Measurements from ENCODE around the gene ZSCAN4.

The ZSCAN4 gene

DNA sequence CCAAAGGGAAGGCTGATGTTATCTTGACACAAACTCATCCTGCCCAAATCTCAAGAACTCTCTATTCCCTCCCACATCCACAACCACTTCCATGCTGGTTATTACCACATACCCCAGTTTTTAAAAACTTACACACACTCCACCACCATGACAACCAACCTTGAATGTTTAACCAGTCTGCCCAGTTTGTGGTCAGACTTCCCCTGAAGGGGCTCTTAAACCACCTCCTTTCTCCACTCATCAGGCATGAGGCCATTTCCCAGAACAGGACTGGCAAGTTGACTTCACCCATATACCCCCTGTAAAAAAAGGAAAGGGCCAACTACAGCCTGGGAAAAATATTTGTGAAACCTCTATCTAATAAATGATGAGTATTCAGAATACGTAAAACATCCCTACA lies 12.4 kb upstream of the ZSCAN4 start:
- TF ChIP-seq, protein P1, sequence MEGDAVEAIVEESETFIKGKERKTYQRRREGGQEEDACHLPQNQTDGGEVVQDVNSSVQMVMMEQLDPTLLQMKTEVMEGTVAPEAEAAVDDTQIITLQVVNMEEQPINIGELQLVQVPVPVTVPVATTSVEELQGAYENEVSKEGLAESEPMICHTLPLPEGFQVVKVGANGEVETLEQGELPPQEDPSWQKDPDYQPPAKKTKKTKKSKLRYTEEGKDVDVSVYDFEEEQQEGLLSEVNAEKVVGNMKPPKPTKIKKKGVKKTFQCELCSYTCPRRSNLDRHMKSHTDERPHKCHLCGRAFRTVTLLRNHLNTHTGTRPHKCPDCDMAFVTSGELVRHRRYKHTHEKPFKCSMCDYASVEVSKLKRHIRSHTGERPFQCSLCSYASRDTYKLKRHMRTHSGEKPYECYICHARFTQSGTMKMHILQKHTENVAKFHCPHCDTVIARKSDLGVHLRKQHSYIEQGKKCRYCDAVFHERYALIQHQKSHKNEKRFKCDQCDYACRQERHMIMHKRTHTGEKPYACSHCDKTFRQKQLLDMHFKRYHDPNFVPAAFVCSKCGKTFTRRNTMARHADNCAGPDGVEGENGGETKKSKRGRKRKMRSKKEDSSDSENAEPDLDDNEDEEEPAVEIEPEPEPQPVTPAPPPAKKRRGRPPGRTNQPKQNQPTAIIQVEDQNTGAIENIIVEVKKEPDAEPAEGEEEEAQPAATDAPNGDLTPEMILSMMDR (IDR thresholded peaks at IDR 0.05; ENCODE audit: low read depth, low read length) = no peak

DNA sequence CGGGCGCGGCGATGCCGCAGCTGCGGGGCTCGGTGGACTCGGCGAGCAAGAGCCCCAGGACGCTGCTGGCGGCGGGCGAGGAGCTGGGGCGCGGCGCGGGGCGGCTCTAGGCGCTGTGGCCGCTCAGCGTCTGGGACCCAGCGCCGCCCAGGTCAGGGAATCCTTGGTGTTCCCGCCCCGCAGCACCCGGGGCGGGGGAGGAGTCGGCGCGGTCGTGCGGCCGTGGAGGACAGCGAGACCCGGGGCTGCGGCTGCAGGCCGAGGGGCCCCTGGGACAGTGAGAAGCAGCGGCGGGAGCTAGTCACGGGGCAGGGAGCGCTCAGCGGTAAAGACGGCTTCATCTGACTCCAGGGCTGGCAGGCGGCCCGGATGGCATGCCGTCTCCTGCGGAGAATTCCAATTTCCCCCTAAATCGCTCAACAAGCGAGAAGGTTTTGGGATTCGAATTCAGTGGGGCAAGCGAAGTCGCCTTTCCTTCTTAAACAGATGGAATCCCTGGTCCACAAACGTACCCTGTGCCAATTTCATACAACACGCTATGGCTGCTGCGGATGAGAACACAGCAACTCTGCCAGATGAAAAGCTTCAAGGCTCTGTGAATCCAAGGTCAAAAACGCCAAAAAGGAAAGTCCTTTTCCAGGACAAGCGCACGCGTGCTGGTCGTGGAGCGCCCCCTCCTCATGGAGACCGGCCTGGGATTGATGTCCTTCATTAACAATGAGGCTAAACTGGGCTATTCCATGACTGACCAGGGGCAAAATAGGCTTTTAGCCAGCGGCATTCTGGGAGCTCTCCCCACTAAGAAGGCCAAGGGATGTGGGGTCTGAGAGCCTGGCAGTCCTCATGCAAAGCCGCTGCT lies 4.2 kb upstream of the ZSCAN4 start:
- peak overlapping the region; percentile 61 for H3K4me3 ChIP-seq (ENCODE audit: low read depth, low read length)
- TF ChIP-seq, protein P1 (IDR thresholded peaks at IDR 0.05; ENCODE audit: low read depth, low read length) = no peak

More for the DNA sequence above, 12.4 kb upstream of the ZSCAN4 start:
- H3K4me3 ChIP-seq (ENCODE audit: low read depth, low read length) = no peak overlapping the region

DNA sequence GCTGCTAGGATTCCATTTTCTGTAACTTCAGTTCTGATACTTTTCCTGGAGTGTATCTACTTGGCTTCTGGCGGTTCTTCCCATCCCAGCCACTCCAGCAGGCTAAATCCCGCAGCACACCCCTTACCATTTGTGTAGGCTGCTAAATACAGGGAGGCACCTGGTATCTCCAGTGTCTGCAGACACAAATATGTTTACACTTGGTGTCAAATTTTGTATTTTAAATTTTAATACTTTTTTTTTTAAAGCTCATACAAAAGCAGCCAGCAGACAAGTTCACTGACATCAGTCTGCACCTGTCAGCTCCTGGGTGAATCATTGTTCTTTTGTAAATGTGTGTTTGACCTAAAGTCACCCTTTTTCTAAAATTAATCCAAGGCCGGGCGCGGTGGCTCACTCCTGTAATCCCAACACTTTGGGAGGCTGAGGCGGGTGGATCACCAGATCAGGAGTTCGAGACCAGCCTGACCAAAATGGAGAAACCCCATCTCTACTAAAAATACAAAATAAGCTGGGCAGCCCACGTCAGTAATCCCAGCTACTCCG lies 3.4 kb upstream of the ZSCAN4 start:
- H3K4me3 ChIP-seq (ENCODE audit: low read depth, low read length) = no peak overlapping the region
- TF ChIP-seq, protein P1 (IDR thresholded peaks at IDR 0.05; ENCODE audit: low read depth, low read length) = no peak

DNA sequence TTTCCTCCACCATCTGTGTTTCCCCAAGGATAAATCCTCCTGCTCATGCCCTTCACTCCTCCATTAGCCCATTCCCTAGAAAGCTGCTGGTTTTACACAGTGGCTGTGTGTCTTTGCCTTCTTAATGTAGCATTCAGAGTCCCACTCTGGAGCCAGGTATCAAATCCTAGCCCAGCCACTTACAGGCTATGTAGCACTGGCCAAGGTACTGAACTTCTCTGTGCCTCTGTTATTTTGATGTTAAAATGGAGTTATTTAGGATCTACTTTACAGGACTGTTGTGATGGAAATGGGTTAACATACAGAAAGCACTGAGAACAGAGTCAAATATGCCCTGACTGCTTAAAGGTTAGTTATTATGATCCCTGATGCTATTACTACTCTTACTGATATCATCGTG lies 1.5 kb upstream of the ZSCAN4 start:
- H3K4me3 ChIP-seq (ENCODE audit: low read depth, low read length) = no peak overlapping the region
- TF ChIP-seq, protein P1 (IDR thresholded peaks at IDR 0.05; ENCODE audit: low read depth, low read length) = no peak

DNA sequence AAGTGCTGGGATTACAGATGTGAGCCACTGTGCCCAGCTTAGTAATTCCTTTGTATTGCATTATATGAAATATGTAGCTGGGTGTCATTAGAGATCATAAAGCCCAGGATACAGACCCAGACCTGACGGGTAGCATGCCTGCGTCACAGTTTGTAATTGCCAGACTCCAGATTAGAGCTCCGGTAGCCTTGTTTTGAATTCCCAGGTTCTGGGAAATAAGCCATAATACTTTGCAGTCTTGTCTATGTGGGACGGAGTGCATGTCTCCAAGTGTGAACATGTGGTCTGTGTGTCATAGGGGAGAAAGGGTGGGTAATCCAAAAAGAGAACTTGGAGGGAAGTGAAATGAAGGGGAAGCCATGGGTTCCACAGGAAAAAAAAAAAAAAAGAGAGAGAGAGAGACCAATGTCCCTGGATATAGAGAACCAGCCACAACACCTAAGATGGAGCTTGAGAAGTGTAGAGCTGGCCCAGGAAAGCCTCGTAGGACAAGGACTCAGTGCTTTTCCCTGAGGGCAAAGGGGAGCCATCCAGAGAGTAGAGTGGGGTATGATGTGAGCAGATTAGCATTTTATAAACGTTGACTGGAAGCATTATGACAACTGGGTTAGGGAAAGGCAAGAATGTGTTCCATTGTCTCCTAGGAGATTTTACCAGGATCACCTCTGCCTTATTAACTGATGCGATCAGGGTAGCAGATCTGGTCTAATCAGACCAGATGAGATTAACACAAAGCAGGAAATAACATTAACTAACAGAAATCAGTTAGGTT lies 2.6 kb downstream of the ZSCAN4 start:
- TF ChIP-seq, protein P1 (IDR thresholded peaks at IDR 0.05; ENCODE audit: low read depth, low read length) = no peak
- no peak overlapping the region for H3K4me3 ChIP-seq (ENCODE audit: low read depth, low read length)

DNA sequence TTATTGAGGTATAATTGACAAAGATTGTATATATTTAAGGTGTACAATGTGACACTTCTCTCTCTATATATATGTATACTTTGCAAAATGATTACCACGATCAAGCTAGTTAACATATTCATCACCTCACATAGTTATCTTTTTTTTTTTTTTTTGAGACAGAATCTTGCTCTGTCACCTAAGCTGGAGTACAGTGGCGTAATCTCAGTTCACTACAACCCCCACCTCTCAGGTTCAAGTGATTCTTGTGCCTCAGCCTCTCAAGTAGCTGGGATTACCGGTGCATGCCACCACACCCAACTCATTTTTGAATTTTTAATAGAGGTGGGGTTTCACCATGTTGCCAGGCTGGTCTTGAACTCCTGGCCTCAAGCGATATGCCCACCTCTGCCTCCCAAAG lies 3.7 kb downstream of the ZSCAN4 start:
- TF ChIP-seq, protein P1 (IDR thresholded peaks at IDR 0.05; ENCODE audit: low read depth, low read length) = no peak

More for the DNA sequence above, 3.7 kb downstream of the ZSCAN4 start:
- no peak overlapping the region for H3K4me3 ChIP-seq (ENCODE audit: low read depth, low read length)
